HEK293 (cell line): ENCODE results near the gene IL3.

Experiments
- BCL11A ChIP-seq: fragments of 450-650 bp; formaldehyde crosslinking; IDR thresholded peaks from 2 replicates; pipeline ENCODE4 v1.5.1; 2016; ENCODE audit warnings: low read depth, missing biosample characterization, missing genetic modification characterization
- CTCF ChIP-seq: fragments of 450-650 bp; formaldehyde crosslinking; IDR thresholded peaks from 2 replicates; pipeline ENCODE4 v1.5.1; 2016; ENCODE audit warnings: missing biosample characterization, missing genetic modification characterization
- HOXA7 ChIP-seq: sonication (generic); formaldehyde crosslinking; IDR thresholded peaks from 2 replicates; pipeline ENCODE4 v1.8.1; 2022; ENCODE audit warnings: missing genetic modification reagents, borderline replicate concordance
- YY1 ChIP-seq: fragments of 450-650 bp; formaldehyde crosslinking; IDR thresholded peaks from 2 replicates; pipeline ENCODE4 v1.5.1; 2018; ENCODE audit warnings: missing biosample characterization, missing genetic modification characterization
- ZNF184 ChIP-seq: fragments of 450-650 bp; IDR thresholded peaks from 2 replicates; pipeline ENCODE4 v1.5.1; 2018; ENCODE audit warnings: missing biosample characterization, mild to moderate bottlenecking, missing genetic modification characterization
- ZNF2 ChIP-seq: fragments of 450-650 bp; formaldehyde crosslinking; IDR thresholded peaks from 2 replicates; pipeline ENCODE4 v1.5.1; 2016; ENCODE audit warnings: missing biosample characterization, missing genetic modification characterization
- ZNF266 ChIP-seq: fragments of 450-650 bp; formaldehyde crosslinking; IDR thresholded peaks from 2 replicates; pipeline ENCODE4 v1.5.1; 2016; ENCODE audit warnings: missing biosample characterization, missing genetic modification characterization, low read depth
- ZNF274 ChIP-seq, 2 experiments: fragments of 200-500 bp in 1 of 2; fragments of 450-650 bp in 1 of 2; sonication (Bioruptor generic) in 1 of 2; formaldehyde crosslinking in 1 of 2; IDR thresholded peaks; 2 replicates each; pipeline versions ENCODE4 v1.5.1 to v1.6.1; 2014 to 2016; ENCODE audit warnings: borderline replicate concordance in 1 of 2, inconsistent platforms in 1 of 2, low read length in 1 of 2, missing biosample characterization in 1 of 2, missing genetic modification characterization in 1 of 2
- ZNF501 ChIP-seq: fragments of 450-650 bp; formaldehyde crosslinking; IDR thresholded peaks from 2 replicates; pipeline ENCODE4 v1.5.1; 2016; ENCODE audit warnings: missing biosample characterization, missing genetic modification characterization
- ZNF585B ChIP-seq: fragments of 450-650 bp; formaldehyde crosslinking; IDR thresholded peaks from 2 replicates; pipeline ENCODE4 v1.5.1; 2016; ENCODE audit warnings: missing biosample characterization, missing genetic modification characterization
- TF ChIP-seq, protein P1 (sequence below): fragments of 450-650 bp; formaldehyde crosslinking; IDR thresholded peaks from 2 replicates; pipeline ENCODE4 v1.5.1; 2016; ENCODE audit warnings: missing biosample characterization, missing genetic modification characterization, low read depth

DNA sequence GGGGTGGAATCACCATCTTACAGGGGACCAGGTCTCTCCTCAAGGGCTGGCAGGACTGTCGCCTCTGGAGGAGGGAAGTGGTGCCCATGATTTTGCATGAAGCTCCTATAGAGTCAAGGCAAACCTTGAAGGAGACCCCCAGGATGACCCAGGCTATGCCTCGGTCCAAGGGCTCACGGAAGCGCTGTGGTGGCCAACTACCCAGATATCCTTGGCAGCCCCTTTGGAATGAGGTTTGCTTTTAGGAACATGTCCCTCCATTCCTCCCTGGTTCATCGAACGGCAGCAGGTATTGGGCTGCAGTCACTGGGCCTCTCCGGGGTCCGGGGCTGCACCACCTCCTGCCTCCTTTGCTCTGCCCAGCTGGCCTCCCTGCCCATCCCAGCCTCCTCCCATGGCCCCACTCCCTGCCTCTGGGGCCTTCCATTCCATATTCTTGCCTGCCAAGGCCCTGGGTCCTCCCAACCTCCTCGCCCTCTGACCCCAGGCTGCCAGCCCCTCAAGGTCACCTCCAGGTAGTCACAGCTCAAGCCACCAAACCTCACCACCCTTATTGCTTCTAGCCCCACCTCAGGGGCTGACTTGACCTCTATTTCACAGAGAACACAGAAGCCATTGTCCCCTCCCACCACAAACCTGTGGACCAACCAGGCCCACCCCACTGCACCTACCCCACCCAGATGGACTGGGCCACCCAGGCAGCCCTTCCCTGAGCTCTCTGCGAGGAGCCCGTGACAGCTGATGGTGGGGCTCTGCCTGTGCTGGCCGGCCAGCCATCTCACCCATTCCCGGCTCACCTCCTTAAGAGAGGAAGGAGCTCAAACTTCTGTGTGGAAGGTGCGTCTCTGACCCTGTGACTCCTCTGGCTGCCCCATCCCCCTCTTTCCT is 3.6 kb upstream of the IL3 start:
- TF ChIP-seq ZNF184 (no peak), CTCF (tag by site-specific recombination) (no peak), ZNF2 (tag by site-specific recombination) (no peak), ZNF266 (tag by site-specific recombination) (no peak), BCL11A (tag by site-specific recombination) (no peak), ZNF585B (tag by site-specific recombination) (no peak), ZNF274 (IDR thresholded peaks at IDR 0.05; ENCODE audit: low read length) (no peak), ZNF274 (tag by site-specific recombination; IDR thresholded peaks at IDR 0.05; ENCODE audit: borderline replicate concordance) (no peak), ZNF501 (tag by site-specific recombination) (no peak), YY1 (tag by site-specific recombination) (no peak), HOXA7 (no peak)
- TF ChIP-seq, protein P1, sequence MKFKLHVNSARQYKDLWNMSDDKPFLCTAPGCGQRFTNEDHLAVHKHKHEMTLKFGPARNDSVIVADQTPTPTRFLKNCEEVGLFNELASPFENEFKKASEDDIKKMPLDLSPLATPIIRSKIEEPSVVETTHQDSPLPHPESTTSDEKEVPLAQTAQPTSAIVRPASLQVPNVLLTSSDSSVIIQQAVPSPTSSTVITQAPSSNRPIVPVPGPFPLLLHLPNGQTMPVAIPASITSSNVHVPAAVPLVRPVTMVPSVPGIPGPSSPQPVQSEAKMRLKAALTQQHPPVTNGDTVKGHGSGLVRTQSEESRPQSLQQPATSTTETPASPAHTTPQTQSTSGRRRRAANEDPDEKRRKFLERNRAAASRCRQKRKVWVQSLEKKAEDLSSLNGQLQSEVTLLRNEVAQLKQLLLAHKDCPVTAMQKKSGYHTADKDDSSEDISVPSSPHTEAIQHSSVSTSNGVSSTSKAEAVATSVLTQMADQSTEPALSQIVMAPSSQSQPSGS (tag by site-specific recombination), result no peak
